ENCODE measurements around the gene SPATA24. TPM values are rescaled to one million over a fixed set of nuclear protein-coding genes. Genes with fewer than 3 reads are reported as not detected.

SPATA24 gene
- total RNA-seq, 6 experiments from 2014 or later = 4.0 to 6.9 (median 5.2) TPM

GRCh38 chr5:139406963-139407362 is 3.1 kb upstream of the SPATA24 start:
- no peaks in the 10 kb centered on the region for H3K9me3 Mint-ChIP-seq
- no peak overlapping the region for H3K4me3 Mint-ChIP-seq
- no peak for TF ChIP-seq CTCF (IDR thresholded peaks at IDR 0.05)
- peaks cover 44% of the 10 kb centered on the region for H3K4me1 Mint-ChIP-seq (ENCODE audit: low read depth)
- H3K27ac Mint-ChIP-seq = no peak overlapping the region
- no peaks in the 10 kb centered on the region for H3K36me3 Mint-ChIP-seq (ENCODE audit: low read depth)
- H3K27me3 Mint-ChIP-seq (ENCODE audit: insufficient read depth) = peaks cover 1% of the 10 kb centered on the region
- DNase-seq = no peak

DNA sequence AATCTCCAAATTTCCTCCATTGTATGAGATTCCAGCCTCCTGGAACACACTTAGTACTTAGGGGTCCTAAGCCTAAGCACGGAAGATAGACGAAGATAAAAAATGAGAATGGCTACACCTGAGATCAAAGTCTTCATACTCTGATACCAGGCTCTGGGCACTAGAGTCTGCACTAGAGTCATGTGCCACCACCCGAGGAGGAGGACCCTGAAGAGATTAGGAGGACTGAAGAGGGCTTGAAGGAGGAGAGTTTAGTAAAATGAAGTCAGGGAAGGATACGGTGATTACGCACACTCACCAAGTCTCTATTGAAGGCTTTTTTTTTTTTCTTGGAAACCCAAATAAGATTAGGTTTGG is 573 bp upstream of the SPATA24 start:
- H3K4me1 Mint-ChIP-seq (ENCODE audit: low read depth) = peaks cover 20% of the 10 kb centered on the region
- peak overlapping the region; percentile 96 for H3K4me3 Mint-ChIP-seq
- H3K36me3 Mint-ChIP-seq (ENCODE audit: low read depth) = no peaks in the 10 kb centered on the region
- H3K27me3 Mint-ChIP-seq (ENCODE audit: insufficient read depth) = peaks cover 1% of the 10 kb centered on the region
- no peak for DNase-seq
- peak overlapping the region; percentile 100 for H3K27ac Mint-ChIP-seq
- H3K9me3 Mint-ChIP-seq = no peaks in the 10 kb centered on the region
- no peak for TF ChIP-seq CTCF (IDR thresholded peaks at IDR 0.05)

GRCh38 chr5:139403418-139403786 is 487 bp downstream of the SPATA24 start:
- no peaks in the 10 kb centered on the region for H3K9me3 Mint-ChIP-seq
- DNase-seq = no peak
- H3K27ac Mint-ChIP-seq = peak overlapping the region; percentile 100
- peak overlapping the region; percentile 96 for H3K4me3 Mint-ChIP-seq
- H3K36me3 Mint-ChIP-seq (ENCODE audit: low read depth) = no peaks in the 10 kb centered on the region
- no peak for TF ChIP-seq CTCF (IDR thresholded peaks at IDR 0.05)
- peaks cover 20% of the 10 kb centered on the region for H3K4me1 Mint-ChIP-seq (ENCODE audit: low read depth)
- H3K27me3 Mint-ChIP-seq (ENCODE audit: insufficient read depth) = peaks cover 1% of the 10 kb centered on the region

GRCh38 chr5:139402561-139403158 is 1.2 kb downstream of the SPATA24 start:
- H3K9me3 Mint-ChIP-seq = no peaks in the 10 kb centered on the region
- peak overlapping the region; percentile 100 for H3K27ac Mint-ChIP-seq
- H3K36me3 Mint-ChIP-seq (ENCODE audit: low read depth) = no peaks in the 10 kb centered on the region
- H3K4me1 Mint-ChIP-seq (ENCODE audit: low read depth) = peaks cover 25% of the 10 kb centered on the region
- H3K4me3 Mint-ChIP-seq = peak overlapping the region; percentile 96
- TF ChIP-seq CTCF (IDR thresholded peaks at IDR 0.05) = peak; percentile 69
- peaks cover 1% of the 10 kb centered on the region for H3K27me3 Mint-ChIP-seq (ENCODE audit: insufficient read depth)
- DNase-seq = no peak

DNA sequence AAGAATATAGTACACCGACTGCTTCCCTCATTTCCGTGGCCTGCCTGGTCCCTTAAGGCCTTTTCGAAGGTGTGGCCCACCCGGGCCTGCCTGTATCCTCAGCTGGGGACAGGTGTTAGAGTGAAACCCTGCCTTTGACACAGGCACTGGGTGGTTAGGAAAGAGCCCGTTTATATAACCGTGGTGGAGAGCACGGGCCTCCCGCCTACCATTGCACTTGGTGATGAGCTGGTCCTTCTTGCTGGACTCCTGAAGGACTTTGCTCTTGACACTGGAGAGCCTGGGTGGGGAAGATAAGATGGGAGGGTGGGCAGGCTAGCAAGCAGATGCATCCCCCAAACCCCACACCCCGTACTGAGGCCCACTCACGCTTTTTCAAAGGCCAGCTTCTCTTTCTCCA is 2.3 kb downstream of the SPATA24 start:
- no peak overlapping the region for H3K4me3 Mint-ChIP-seq
- H3K4me1 Mint-ChIP-seq (ENCODE audit: low read depth) = peaks cover 25% of the 10 kb centered on the region
- peaks cover 3% of the 10 kb centered on the region for H3K27me3 Mint-ChIP-seq (ENCODE audit: insufficient read depth)
- no peaks in the 10 kb centered on the region for H3K36me3 Mint-ChIP-seq (ENCODE audit: low read depth)
- H3K27ac Mint-ChIP-seq = no peak overlapping the region
- TF ChIP-seq CTCF (IDR thresholded peaks at IDR 0.05) = no peak
- no peaks in the 10 kb centered on the region for H3K9me3 Mint-ChIP-seq
- DNase-seq = no peak
